ENCODE measurements around the gene DPP6.

Gene DPP6

DNA sequence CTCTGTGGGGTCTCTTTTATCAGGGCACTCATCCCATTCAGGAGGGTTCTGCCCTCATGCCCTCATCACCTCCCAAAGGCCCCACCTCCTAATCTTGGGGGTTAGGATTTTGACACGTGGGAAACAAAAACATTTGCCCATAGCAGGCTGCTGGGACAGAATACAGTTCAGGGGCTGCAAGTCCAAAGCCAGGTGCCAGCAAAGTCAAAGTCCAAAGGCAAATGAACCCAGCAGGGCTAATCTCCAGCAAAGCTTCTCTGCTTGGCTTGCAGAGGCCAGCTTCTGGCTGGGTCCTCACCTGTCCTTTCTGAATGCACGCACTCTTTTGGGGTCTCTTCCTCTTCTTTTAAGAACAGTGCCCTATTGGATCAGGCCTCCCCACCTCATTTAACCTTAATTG lies 359.9 kb downstream of the DPP6 start:
- DNase-seq (ENCODE audit: low spot score): no peak

DNA sequence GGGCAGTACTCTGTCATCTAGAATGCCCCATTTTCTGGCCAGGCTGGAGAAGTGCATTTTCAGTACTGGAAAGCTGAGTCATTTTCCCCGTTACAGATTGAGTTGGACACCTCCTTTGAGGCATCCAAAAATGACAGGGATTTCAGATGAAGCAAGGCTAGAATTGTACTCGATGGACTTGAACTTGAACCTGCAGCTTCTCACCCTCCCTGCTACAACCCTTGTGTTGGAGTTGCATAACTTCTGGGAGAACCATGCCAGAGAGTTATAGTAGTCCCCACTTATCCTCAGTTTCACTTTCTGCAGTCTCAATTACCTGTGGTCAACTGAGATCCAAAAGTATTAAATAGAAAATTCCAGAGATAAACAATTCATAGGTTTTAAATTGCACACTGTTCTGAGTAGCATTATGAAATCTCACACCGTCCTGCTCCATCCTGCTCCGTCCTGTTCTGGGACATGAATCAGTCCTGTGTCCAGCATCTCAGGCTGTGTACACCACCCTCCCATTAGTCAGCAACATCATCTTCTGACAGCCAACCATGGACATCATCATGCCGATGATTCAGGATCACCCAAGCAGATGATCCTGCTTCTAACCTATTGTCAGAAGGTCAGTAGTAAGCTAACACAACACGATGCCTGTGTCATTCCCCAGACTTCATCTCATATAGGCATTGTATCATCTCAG lies 363.7 kb downstream of the DPP6 start:
- DNase-seq (ENCODE audit: low spot score): no peak

DNA sequence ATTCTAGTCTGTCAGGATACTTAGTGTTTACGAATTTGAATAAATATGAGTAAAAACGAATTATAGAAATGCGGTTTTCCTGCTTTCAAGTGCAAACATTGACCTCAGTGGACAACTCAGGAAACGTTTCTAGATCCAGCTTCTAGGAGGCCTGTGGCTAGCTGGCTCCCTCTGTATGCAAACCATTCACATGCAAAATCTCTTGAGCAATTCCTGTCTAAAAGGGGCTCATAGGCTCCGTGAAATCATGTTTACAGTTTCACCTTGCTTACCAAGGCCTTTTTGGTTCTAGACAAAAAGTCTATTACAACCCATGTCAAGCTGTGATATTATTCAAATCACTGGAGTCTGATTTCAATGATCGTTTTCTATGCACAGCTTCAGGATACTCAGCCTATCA lies 364.5 kb downstream of the DPP6 start:
- no peak for DNase-seq (ENCODE audit: low spot score)

DNA sequence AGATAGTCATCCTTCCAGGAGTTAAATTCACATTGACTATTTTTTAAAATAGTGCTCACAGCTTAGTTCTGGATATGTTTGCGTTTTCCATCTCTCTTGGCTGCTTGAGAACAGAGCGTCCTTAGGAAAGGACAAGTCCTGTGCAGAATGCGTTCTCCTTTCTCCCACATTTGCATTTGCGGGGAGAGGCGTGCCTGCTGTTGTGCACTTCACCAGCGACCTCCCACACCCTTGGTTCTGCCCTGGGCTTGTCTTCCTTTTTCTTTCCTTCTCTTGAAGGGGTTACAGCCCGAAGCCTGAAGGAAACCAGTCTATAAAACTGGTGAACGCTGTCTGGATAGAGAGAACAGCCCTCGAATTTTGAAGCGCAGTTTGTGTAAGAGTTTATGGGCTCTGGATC lies 367.1 kb downstream of the DPP6 start:
- DNase-seq (ENCODE audit: low spot score): no peak

DNA sequence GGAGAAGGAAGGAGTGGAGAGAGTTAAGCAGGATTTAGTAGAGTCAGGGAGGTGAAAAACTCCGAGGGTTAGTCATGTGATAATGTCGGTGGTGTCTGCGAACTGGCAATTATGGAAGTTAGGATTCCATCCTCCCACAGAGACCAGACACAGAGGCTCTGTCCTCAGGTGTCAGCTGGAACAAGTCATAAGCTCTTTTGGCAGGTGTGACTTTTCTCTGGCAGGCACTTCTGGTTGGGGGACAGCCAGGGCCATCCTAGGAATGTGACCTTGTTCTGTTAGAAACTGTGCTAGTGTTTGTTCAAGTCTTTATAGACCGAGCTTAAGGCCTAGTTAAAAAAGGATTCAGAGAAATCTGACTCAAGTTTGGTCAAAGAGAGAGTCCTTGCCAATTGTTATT lies 371.0 kb downstream of the DPP6 start:
- DNase-seq (ENCODE audit: low spot score): no peak

DNA sequence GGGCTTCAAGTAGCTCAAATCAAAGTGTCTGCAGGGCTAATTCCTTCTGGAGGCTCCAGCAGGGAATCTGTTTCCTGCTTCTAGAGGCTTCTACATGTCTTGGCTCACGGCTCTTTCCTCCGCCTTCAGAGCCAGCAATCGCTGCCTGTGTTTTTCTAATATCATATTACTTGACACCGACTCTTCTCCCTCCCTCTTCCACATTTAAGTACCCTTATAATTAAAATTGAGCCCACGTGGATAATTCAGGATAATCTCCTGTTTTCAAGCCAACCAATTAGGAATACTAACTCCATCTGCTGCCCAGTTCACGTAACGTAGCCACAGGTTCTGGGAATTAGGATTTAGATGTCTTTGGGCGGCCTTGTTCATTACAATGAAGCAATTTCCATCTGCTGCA lies 372.2 kb downstream of the DPP6 start:
- DNase-seq (ENCODE audit: low spot score): no peak

DNA sequence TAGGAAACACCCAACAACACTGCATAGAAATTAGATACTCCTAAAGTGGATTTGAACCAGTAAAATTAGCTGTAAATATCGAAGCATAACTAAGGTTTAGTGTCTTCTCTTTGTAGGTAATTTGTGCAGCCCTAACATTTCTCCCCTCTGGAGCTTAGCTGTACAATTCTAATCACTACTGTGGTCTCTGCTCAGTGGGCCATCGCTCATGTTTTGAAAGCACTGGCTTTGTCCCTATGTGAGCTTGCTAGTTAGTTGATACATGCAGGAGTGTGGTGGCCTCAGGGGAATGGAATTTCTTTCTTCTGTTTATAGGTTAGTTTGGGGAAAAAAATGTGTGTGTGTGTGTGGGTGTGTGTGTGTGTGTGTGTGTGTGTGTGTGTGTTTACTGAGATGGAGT lies 373.1 kb downstream of the DPP6 start:
- no peak for DNase-seq (ENCODE audit: low spot score)

DNA sequence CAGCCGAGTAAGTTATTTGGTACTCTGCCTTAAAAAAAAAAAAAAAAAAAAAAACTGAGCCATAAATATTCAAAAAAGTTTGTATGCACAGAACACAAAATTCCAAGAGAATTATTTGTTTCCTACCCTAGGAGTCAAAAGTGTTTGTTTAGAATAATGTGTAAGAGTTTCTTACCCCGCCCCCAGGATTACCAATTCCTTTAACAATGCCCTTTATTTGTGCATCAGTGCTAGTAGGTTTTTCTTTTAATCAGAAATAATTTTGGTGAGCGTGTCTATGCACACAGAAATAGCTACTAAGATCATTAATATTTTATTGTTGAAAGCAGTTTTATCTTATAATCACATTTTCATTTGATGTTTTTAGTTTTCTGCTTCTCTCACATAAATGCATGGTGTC lies 374.6 kb downstream of the DPP6 start:
- DNase-seq (ENCODE audit: low spot score): no peak

DNA sequence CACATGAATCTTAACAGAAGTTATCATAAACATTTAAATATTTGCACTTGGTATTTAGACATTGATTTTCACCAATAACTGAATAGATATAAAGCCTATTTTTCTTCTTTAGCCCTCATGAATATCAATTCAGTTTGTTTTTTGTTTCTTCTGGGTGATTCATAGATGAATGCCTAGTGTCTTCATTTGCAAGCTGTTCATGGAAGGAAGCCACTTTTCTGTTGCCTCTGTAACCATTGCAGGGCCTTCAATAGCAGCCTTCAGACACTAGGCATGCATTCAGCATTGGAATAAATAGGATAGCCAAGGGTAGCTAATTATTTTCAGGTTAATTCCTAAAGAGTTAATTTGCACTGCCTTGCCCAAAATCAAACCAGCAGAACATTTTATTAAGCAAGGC lies 375.3 kb downstream of the DPP6 start:
- DNase-seq (ENCODE audit: low spot score): no peak

DNA sequence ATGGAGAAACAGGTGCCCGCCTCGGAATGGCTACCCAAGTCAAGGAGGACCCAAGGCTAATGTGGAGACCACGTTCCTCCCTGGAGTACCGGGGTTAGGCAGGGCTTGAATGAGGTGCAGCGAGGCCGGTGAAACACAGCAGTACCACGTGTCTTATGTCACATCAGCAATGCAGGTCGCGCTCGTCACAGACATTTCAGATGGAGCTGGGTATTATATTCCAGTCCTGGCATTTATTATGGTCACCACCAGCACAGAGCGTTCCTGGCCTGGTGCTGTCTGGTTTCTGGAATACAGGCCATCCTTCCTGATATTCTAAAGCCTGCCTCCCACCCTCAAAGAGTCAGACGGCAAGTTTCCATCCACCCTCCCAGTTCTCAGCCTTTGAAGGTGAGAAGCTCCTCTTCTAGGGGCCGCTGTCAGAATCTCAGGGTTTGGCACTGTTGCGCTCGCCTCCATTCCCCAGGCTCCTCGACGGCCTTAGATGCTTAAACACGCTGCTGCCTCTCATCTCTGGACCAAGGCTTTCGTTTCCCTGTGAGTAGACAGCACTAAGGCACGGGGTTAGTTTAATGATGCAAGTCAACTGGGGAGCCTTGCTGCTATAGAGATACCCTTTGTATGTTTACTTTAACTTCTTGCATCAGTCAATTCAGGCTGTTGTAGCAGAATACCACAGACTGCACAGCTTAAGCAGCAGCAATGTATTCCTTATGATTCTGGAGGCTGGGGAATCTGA lies 377.6 kb downstream of the DPP6 start:
- no peak for DNase-seq (ENCODE audit: low spot score)

DNA sequence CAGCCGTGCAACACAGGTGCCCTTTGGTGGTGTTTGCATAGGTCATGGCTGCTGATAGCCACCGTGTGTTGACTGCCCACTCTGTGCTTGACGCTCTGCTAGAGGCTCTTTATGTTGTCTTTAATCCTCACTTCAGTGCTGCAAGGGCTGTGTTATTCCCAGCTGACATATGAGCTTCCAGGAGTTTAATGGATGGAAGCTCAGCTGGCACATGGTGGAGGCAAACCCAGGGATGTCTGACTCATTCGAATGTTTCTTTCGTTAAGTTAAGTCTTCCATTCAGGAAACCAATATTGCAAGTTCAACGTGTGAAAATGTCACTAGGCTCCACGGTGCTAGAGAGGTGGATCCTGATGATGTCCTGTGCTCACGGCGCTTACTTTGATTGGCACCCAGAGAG lies 378.4 kb downstream of the DPP6 start:
- no peak for DNase-seq (ENCODE audit: low spot score)

DNA sequence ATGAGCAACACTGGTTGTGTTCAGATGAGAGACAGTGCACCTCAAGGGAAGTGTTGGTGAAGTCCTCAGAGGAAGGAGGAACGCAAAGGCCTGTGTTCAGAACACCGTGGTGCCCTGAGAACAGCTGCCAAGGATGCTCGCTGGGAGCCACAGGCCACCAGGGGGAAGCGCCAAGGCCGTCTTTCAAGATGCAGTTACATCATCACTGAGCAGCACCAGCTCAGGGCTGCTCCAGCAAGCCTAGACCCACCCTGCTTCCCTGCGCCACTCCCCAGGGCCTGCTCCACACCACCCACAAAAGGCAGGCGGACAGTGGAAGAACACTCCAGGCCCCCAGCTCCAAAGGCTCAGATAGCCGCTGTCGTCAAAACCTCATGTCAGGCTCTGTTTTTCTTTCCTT lies 378.8 kb downstream of the DPP6 start:
- DNase-seq (ENCODE audit: low spot score): no peak

DNA sequence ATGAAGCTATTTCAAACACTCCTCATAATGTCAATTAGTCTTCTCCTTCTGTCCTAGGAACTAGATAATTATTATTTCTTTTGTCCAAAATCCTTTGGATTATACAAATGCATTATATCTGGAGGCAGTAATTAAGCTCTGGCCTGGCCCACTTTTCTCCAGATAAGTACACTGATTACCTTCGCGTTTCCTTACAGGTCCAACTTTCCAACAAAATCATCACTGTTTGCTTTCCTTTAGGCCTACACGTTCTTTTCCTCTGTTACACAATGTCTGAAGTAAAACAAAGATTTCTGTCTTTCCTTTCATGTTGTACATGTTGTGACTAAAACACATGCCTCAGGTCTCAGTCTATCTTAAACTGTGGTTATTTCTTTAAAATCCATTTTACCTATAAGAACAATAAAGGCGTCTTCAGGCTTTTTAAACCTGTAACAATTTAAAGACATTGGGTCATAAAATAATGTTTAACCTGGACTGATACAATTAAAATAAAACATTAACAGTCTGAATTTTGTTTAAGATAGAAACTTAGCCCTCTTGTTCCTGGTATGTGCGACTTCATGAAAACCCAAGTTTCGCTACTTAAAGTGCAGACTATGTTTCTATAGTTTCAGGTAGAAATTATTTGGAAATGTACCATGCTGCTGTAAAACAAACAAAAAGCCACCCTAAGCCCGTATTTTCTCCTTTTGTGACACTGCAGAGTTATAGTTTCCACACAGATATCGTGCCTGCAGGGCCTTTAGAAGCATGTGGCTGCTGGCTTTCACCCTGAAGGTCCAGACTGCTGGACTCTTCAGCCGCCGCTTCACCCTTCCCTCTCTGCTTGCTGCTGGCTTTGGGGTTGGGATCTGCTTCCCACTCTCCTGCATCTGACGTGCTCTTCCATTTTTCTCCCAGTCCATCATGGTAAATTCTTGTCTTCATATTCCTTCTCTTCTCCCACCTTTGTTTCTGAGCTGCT lies 381.7 kb downstream of the DPP6 start:
- no peak for DNase-seq (ENCODE audit: low spot score)

DNA sequence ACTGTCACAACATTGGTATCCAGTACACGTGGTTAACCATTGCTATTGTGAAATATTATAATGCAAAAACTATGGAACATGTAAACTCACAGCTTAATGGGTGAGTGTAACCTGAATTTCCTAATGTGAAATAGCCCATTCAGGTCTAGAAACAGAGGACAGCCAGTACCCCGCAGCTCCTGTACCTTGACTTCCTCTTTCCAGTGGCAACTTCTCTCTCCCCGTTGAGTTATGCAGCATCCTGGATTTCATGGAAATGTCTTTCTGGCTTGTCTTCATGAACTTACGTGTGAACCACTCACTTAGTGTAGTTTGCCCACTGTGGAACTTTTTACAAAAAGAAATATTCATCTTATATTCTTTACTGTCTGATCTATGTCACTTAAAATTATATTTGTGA lies 384.4 kb downstream of the DPP6 start:
- DNase-seq (ENCODE audit: low spot score): no peak

DNA sequence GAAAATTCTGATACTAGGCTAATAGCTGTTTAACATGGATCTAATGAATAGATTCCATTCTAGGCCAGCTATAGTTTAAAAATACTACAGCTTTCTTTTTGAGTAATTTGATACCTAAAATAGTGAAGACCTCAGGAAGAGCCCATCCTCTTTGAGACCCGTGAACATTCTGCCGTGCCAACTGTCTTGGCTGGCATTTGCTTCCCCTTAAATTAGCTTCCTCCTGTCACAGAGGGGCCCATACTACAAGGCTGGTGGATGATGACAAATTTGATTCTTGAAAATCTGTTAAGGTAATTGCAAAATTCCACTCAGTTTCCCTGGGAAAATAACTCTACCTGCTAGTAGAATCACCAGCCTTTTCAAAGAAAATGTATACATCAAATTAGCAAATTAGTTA lies 385.0 kb downstream of the DPP6 start:
- no peak for DNase-seq (ENCODE audit: low spot score)

DNA sequence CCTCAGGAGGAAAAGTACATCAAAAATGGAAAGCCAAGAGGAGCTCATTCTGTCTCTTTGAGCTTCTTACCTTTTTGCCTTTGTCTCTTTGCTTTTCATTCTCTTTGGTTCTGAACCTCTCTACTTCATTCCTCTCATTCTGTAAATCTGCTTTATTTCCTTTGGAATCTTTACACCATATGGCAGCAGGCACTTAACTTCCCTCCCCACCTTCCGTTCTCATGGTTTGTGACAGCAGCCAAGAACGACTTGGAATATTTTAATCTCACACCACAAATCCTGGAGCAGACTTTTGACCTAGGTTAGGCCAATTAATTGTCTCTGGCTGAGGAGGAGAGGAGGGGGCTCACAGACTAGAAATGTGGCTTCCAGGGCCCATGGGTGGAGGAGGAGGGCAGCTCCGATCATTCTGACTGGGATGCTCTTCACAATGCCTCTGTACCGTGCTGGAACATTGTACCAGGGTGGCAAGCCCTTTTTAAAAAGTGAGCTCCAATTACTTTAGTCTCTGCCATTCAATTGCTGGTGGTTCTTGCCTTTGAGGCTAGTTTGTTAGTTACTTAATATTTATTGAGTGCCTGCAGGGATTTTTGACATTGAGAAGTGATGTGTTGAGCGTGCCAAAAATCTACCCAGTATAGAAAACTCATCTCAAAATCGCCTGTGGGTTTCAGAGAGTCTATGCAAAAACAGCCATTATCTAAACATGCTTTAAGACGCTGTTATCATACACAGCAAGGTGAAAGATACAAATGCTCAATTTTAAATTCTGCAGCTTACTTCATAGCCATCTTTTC lies 386.6 kb downstream of the DPP6 start:
- no peak for DNase-seq (ENCODE audit: low spot score)

DNA sequence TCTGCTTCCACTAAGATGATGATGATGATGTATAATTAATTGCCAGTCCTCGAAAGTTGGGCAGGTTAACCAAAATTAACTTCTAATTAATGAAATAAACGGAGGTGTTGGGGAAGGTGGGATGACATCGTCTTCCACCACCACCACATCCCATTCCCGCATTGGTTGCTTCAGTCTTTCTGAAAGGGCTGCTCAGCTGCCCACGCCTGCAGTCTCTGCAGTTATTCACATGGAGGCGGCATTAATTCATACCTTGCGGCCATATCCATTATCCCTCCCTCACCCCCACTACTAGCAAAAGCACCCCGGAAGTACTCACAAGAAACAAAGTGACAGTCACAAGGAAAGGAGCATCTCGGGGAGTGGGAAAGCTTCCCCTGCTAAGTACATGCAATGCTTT lies 387.9 kb downstream of the DPP6 start:
- no peak for DNase-seq (ENCODE audit: low spot score)

DNA sequence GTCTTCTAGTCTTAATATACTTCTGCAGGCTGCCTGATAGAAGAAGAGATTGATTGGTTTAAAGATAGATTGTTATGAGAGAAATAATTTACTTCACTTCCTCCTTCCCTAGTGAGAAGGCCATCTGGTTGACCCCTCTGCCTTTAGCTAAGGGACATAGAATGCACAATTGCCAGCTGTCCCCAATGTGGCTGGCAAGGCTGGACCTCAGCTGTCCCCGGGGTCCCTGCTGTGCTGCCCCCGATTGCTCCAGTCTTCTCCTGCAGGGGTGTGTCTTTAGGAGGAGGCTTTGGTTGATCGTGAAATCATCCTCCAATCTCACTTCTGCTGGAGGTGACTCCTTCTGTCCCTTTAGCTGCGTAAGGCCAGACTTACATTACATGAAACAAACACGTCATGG lies 388.5 kb downstream of the DPP6 start:
- no peak for DNase-seq (ENCODE audit: low spot score)

DNA sequence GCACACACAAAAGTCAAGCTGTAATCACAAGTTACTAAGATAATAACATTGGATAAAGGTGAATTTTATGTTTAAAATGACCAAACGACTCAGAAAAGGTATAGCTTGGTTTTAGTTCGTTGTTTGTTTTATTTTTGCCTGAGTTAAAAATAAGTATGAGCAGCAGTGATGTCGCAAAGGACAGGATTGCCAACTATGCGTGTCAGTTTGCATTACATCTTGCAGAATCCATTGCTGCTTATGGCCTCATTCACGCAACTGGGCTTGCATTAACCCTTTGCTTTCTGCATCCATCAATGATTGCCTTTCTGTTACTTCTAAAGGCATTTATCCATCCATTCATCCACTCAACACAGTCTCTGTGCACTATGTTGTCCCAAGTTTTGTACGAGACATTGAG lies 389.6 kb downstream of the DPP6 start:
- DNase-seq (ENCODE audit: low spot score): no peak

DNA sequence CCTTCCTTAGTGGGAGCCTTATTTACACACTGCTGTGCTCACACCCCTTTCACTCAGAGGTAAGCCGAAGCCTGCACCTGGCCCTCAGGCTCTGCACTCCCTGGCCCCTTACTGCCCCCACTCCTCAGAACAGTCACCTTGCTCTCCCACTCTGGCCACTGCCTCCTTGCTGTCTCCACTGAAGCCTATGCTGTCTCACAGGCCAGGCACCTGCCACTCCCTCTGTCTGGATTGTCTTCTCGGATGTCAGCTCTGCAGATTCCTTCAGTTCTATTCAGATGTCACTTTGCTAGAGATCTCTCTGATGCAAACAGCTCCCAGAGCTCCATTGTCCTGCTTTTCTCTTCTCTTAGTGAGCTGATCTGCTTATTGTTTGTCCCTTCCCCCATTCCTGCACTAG lies 390.7 kb downstream of the DPP6 start:
- DNase-seq (ENCODE audit: low spot score): no peak

DNA sequence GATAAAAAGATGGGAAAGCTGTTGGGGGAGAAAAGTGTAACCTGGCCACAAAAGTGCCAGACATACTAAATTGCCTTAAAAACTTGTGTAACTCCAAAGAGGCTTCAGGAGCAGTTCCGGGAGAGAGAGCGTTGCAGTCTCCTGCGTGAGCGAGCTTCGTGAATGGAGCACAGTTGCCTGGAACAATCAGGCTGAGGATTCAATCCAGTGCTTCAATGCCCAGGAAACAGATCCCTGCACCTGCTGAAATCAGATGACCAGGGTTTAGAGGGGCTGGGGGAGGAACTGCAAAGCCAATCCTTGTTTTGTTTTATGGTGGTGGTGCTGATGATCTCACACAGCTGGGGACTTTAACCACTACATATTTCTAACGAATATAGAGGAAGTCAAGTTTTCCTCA lies 398.3 kb downstream of the DPP6 start:
- no peak for DNase-seq (ENCODE audit: low spot score)
